SJCRH30 (cell line): ENCODE results near the gene CDH4. TPM values are rescaled to one million over a fixed set of nuclear protein-coding genes. Genes with fewer than 3 reads are reported as not detected.
"Not testable (repeated sequence)": the region's sequence is repeated elsewhere in the genome, so short reads cannot be mapped to it uniquely, and the experiment has no call there.

Experiments
- DNase-seq, 2 experiments: peaks; one replicate each; pipeline ENCODE4 v3.0.0-alpha.2; 2015 to 2020
- H3K27ac ChIP-seq: fragments of 250-450 bp; sonication (Bioruptor Pico); 2 replicates; pipeline ENCODE4 v1.5.1; 2020; ENCODE audit warnings: mild to moderate bottlenecking, moderate library complexity
- H3K27me3 ChIP-seq: fragments of 250-450 bp; sonication (Bioruptor Pico); 2 replicates; pipeline ENCODE4 v1.5.1; 2020; ENCODE audit warnings: mild to moderate bottlenecking, moderate library complexity
- H3K36me3 ChIP-seq: fragments of 250-450 bp; sonication (Bioruptor Pico); 2 replicates; pipeline ENCODE4 v1.5.1; 2020; ENCODE audit warnings: mild to moderate bottlenecking, moderate library complexity
- H3K4me1 ChIP-seq: fragments of 250-450 bp; sonication (Bioruptor Pico); 2 replicates; pipeline ENCODE4 v1.5.1; 2020; ENCODE audit warnings: mild to moderate bottlenecking, moderate library complexity
- H3K4me3 ChIP-seq: fragments of 250-450 bp; sonication (Bioruptor Pico); 2 replicates; pipeline ENCODE4 v1.5.1; 2020; ENCODE audit warnings: mild to moderate bottlenecking, moderate library complexity
- H3K9me3 ChIP-seq: fragments of 250-450 bp; sonication (Bioruptor Pico); replicated peaks from 2 replicates; pipeline ENCODE4 v1.5.1; 2020; ENCODE audit warnings: mild to moderate bottlenecking, moderate library complexity
- total RNA-seq: library from RNA; depleted of rRNA; stranded (reverse); fragments of >200 nt; shearing (Covaris generic); gene quantifications from 2 replicates; pipeline ENCODE4 v1.2.3, GENCODE V29; 2014

Gene CDH4
- total RNA-seq, 1 experiment from 2014 or later, result 0.06 TPM

DNA sequence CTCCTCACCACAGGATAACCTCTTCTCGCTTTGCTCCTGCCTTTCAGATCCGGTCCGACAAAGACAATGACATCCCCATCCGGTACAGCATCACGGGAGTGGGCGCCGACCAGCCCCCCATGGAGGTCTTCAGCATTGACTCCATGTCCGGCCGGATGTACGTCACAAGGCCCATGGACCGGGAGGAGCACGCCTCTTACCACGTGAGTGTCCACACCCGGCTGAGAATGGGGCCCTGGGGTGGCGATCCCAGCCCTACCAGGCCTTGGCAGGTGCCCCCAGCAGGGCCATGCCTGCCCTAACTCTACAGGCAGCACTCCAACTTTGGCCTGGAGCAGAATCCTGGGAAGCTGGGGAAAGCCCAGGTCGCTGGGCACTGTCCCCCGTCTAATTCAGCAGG is 592.6 kb downstream of the CDH4 start:
- no peak overlapping the region for H3K4me3 ChIP-seq
- peaks cover 45% of the 10 kb centered on the region for H3K27me3 ChIP-seq
- no peak for DNase-seq
- H3K36me3 ChIP-seq, result no peaks in the 10 kb centered on the region
- H3K4me1 ChIP-seq, result no peaks in the 10 kb centered on the region
- no peaks in the 10 kb centered on the region for H3K9me3 ChIP-seq
- no peak overlapping the region for H3K27ac ChIP-seq

DNA sequence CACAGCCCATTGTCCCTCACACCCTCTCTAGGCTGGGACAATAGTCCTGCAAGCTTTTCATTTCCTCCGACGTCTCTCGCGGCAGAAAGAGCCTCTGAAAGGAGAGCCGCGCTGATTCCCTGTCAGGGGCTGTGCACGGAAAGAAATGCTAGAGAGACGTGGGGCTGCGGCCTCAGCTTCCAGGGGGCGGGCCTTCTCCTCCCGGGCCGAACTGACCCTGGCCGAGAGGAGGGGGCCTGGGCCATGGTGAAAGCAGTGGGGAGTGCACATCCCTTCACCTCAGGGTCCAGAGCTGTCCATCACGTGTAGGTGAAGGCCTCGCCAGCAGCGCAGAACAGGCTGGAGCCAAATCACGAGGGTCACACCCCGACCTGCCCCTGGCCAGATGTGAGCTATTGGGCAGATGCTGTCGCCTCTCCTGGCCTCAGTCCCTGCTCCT is 593.2 kb downstream of the CDH4 start:
- H3K4me3 ChIP-seq, result no peak overlapping the region
- peaks cover 52% of the 10 kb centered on the region for H3K27me3 ChIP-seq
- no peaks in the 10 kb centered on the region for H3K9me3 ChIP-seq
- no peaks in the 10 kb centered on the region for H3K4me1 ChIP-seq
- DNase-seq, result no peak
- no peaks in the 10 kb centered on the region for H3K36me3 ChIP-seq
- H3K27ac ChIP-seq, result no peak overlapping the region

DNA sequence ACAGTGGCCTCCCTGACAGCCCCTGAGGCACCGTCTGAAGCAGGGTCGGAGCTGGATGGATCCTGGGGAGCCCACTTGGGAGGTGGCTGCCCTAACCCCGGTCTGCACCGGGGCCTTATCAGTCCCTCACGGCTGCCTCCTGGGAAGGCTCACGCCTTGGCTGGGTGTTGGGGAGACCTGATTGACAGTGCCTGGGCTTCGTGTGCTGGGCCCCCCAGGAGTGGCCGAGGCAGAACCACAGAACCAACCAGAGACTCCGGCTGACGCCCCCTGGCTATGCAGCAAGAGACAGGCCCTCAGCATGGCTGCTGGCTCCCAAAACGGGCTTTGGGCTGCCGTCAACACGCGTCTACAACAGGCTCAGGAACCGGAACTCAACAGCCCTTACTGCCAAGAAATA is 594.0 kb downstream of the CDH4 start:
- no peak for DNase-seq
- Histone ChIP-seq H3K27me3 (peaks cover 60% of the 10 kb centered on the region), H3K4me1 (no peaks in the 10 kb centered on the region), H3K4me3 (no peak overlapping the region), H3K9me3 (no peaks in the 10 kb centered on the region), H3K27ac (no peak overlapping the region), H3K36me3 (no peaks in the 10 kb centered on the region)

DNA sequence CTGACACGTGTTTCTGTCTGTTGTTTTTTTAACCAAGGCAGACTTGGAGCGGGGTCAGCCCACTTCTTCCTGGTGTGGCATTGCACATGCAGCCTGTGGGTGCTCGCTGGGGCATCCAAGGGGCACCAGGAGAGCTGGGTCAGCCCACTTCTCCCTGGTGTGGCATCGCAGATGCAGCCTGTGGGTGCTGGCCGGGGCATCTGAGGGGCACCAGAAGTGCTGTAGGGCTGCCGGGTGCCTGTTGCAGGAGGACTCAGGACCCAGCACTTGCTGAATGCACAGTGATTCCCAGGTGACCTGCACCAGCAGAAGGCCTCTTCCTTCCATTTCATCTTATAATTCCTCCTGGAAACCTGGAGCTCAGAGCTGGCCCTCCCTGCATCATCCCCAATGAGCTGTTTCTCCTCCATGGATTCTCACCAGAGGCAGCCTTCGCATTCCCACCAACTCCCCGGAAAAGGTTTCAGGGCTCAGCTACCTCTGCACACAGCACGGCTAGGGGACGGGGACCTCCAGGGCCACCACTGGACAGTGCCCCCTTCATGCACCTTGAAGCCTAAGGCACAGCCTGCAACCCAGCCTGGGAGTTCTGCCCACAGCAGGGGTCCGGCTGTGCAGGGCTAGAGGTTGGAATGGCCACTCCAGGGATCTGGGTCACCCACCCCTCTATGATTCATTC is 594.8 kb downstream of the CDH4 start:
- Histone ChIP-seq H3K27me3 (peaks cover 68% of the 10 kb centered on the region), H3K9me3 (no peaks in the 10 kb centered on the region), H3K27ac (no peak overlapping the region), H3K4me1 (no peaks in the 10 kb centered on the region), H3K4me3 (no peak overlapping the region), H3K36me3 (no peaks in the 10 kb centered on the region)
- DNase-seq, result no peak

DNA sequence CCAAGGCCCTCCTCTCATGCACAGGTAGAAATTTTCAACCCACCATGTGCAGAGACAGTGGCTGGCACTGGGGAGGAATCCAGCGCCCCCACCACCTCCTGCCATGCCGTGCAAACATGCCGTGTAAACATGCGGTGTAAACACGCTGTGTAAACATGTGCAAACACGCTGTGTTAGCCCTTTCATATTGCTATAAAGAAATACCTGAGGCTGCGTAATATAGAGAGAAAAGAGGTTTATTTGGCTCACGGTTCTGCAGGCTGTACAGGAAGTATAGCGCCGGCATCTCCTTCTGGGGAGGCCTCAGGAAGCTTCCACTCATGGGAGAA is 595.3 kb downstream of the CDH4 start:
- no peak for DNase-seq
- H3K27ac ChIP-seq, result no peak overlapping the region
- H3K9me3 ChIP-seq, result no peaks in the 10 kb centered on the region
- no peaks in the 10 kb centered on the region for H3K4me1 ChIP-seq
- no peak overlapping the region for H3K4me3 ChIP-seq
- H3K27me3 ChIP-seq, result peaks cover 73% of the 10 kb centered on the region
- no peaks in the 10 kb centered on the region for H3K36me3 ChIP-seq

DNA sequence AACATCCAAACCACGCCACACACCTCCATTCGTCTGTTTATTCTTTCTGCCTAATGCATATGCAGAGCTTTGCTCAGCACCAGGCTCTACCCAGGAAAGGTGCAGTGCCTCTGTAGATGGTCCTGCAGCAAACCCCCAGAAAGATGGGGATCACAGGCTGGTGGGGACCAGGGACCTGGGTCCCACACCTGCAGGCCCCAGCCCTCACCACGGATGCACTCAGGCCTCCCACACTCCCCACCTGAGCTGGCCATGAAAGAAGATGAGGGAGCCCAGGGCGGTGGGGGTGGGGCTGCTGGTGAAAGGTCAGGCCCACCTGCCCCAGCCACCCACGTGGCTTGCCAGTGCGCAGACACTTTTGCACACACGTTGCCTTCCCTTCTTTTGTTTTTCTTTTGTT is 595.9 kb downstream of the CDH4 start:
- no peak overlapping the region for H3K4me3 ChIP-seq
- no peak for DNase-seq
- no peaks in the 10 kb centered on the region for H3K4me1 ChIP-seq
- H3K36me3 ChIP-seq, result no peaks in the 10 kb centered on the region
- no peak overlapping the region for H3K27ac ChIP-seq
- H3K27me3 ChIP-seq, result peaks cover 71% of the 10 kb centered on the region
- no peaks in the 10 kb centered on the region for H3K9me3 ChIP-seq

DNA sequence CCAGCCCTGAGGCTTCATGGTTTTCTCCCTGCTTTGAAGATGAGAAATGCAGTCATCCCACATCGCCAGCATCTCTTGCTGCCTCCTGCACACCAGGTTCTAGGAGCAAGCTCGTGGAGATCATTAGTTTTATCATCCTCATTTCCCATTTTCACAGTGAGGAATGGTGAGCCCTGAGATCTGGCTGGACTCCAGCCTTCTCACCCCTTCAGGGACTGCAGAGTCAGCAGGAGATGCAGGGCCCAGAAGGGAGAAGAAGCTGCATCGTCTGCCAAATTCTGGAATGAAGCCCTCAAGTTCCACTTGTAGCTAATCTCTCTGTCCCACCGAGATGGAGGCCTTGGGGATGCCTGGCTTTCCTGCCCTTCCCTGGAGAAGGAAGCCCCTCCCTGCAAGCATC is 596.8 kb downstream of the CDH4 start:
- Histone ChIP-seq H3K9me3 (no peaks in the 10 kb centered on the region), H3K27me3 (peaks cover 71% of the 10 kb centered on the region), H3K36me3 (no peaks in the 10 kb centered on the region), H3K27ac (no peak overlapping the region), H3K4me3 (no peak overlapping the region), H3K4me1 (no peaks in the 10 kb centered on the region)
- DNase-seq, result no peak

DNA sequence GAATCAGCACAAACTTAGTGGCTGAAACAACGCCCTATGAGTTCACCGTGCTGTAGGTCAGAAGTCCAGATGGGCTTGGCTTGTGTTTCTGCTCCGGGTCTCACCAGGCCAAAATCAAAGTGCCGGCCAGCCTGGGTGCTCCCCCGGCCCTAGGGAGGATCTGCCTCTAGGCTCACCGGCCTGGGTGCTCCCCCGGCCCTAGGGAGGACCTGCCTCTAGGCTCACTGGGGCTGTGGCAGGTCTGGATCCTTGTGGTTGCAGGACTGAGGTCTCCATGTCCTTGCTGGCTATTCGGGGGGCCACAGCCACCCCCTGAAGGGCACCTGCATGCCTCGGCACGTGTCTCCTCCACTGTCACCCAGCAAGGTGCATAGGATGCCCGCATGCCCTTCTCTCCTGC is 597.3 kb downstream of the CDH4 start:
- Histone ChIP-seq H3K9me3 (no peaks in the 10 kb centered on the region), H3K27ac (no peak overlapping the region), H3K4me3 (no peak overlapping the region), H3K4me1 (no peaks in the 10 kb centered on the region), H3K27me3 (peaks cover 69% of the 10 kb centered on the region), H3K36me3 (no peaks in the 10 kb centered on the region)
- DNase-seq, result no peak

DNA sequence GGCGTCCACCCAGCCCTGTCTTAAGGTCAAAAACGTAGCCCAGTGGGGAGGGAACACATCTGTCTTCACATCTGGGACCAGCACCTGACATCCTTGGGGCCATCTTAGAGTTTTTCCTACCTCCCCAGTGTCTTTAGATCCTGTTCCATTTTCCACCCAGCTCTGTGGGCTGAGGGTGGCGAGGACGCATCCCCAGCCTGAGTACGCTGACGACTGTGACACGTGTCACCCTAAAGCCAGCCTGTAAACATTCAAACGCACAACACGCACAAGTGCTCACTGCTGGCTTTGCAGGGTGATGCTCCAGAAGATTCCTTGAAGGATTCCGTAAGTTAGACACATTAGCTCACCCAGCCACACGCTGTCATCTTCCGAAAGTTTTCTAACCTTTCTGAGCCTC is 597.8 kb downstream of the CDH4 start:
- Histone ChIP-seq H3K4me1 (no peaks in the 10 kb centered on the region), H3K4me3 (no peak overlapping the region), H3K9me3 (no peaks in the 10 kb centered on the region), H3K36me3 (no peaks in the 10 kb centered on the region), H3K27me3 (peaks cover 65% of the 10 kb centered on the region), H3K27ac (no peak overlapping the region)
- no peak for DNase-seq

DNA sequence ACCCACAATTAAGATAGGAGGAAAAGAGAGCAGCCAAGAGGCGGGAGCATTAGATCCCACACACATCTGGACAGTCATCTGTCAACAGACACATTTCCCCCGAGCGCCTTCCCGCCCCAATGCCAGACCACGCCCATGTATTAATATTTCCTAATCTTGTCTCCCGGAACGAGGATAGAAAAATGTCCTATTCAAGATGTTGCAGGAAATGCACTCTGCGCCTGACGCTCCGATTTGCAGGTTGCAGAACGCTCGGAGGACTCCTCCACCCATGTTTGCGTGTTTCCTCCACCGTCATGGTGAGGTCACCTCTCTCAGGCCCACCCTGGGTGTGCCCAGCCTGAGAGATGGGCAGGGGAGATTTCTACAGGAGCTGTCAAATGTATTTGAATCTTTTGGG is 598.4 kb downstream of the CDH4 start:
- Histone ChIP-seq H3K27me3 (peaks cover 62% of the 10 kb centered on the region), H3K9me3 (no peaks in the 10 kb centered on the region), H3K36me3 (no peaks in the 10 kb centered on the region), H3K4me3 (no peak overlapping the region), H3K4me1 (no peaks in the 10 kb centered on the region), H3K27ac (no peak overlapping the region)
- no peak for DNase-seq

DNA sequence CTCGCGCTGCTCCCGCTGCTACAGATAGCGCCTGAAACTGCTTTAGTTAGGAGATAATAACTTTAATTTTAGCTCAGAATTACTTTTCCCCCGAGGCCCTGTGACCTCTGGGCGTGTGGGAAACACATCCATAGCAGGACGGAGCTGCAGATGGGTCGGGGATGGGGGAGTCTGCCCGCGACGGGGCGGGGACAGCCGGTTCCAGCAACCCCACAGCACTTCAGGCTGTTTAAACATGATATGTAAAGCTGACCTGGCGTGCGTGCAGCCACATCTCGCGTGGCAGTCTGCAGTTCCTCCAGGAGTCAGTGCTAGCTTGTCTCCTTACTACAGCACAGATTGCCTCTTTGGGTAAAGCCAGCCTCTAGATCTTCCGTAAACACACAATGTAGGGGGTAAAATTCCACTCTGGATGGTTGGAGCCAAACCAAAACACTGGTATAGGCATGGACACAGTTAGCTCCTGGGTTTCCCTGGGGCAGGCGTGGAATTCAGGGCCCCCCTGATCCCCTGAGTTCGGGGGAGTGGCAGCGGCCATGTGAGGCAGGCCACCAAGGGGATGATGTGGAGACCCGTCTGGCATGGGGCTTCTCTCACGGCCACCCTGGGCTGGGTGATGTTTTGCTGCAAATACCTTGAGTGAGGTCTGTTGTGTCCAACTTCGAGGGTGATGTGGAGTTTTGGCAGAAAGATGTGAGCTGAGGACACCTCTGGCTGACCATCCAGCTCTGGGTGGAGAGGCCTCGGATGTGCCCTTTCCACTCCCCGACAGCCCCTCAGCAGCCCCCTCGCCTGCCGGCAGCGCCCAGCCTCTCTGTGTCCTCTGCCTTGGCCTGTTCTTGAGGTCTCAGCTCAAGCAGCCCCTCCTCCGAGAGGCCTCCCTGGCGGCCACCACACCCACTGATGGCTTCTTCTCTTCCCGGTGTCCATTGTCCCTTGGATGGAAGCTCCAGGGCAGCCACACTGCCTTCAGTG is 599.2 kb downstream of the CDH4 start:
- H3K27me3 ChIP-seq, result peaks cover 61% of the 10 kb centered on the region
- no peak overlapping the region for H3K27ac ChIP-seq
- H3K4me3 ChIP-seq, result no peak overlapping the region
- no peaks in the 10 kb centered on the region for H3K4me1 ChIP-seq
- no peaks in the 10 kb centered on the region for H3K9me3 ChIP-seq
- no peak for DNase-seq
- no peaks in the 10 kb centered on the region for H3K36me3 ChIP-seq

DNA sequence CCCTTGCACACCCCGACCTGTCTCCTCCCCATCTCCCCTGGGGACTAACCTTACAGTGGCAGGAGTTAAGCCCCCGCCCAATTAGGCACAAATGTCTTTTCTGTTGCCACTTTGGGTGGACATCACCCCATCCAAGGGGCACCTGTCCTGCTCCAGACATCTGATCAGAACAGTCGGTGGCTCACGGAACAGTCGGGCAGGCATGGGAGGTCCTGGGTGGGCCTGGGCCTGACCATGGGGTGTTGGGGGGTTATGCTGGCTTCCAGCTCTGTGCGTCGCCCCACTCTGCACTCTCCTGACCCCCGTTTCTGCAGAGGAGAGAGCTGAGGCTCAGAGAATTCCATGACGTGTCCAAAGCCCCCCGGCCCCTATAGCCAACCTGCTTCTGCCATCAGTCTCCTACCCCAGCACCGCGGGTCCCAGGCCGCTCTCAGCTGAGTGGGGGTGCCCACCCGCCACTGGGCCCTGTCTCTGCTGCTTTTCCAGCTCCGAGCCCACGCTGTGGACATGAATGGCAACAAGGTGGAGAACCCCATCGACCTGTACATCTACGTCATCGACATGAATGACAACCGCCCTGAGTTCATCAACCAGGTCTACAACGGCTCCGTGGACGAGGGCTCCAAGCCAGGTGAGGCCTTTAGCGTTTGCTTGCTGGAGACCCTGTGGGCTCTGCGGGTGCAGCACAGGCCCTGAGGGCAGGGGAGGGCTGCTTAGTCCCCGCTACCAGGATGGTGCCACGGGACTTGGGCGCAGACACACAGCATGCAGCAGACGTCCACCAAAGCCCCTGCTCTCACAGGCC is 600.4 kb downstream of the CDH4 start:
- H3K36me3 ChIP-seq, result no peaks in the 10 kb centered on the region
- DNase-seq, result no peak

DNA sequence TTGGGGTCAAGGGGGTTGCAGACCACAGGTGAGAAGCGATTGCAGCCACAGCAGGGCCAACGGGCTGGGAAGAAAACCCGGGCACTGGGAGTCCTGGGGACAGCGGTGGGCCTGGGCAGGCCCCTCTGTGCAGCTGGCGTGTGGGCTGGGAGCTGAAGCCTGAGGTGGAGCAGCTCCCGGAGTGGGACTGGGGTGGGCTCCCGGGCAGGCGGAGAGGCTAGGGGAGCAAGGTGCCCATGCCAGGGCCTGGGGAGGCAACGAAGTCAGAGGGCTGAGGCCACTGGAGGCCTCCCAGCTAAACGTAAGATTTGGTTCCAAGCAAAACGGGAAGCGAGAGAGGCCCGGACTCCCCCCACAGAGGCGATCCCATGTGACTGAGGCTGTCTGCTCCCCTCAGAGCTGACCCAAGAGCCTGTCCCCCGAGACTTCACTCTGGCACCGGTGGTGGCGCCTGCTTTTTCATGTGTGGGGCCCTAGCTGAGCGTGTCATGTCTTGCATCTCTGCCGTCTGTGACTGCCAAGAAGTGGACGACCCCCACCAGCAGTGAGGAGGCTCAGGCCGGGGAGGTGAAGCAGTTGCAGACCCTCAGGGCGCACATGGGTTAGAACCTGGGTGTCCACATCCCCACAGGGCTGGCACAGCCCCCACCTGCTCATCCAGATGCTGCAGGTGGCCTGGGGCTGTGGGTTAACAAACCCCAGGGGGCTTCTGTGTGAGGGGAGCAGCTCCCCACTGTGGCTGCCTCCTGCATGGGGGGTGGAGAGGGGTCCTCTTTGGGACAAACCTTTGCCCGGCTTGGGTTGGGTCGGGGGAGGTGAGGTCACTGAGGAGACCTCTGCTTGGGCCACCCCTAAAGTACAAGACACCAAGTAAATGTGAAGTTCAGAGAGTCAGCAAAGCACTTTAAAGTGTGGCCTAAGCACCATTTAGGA is 601.3 kb downstream of the CDH4 start:
- Histone ChIP-seq H3K36me3 (no peaks in the 10 kb centered on the region), H3K4me1 (no peaks in the 10 kb centered on the region), H3K27ac (no peak overlapping the region), H3K9me3 (no peaks in the 10 kb centered on the region), H3K4me3 (no peak overlapping the region), H3K27me3 (peaks cover 57% of the 10 kb centered on the region)
- no peak for DNase-seq

More for the DNA sequence above, 600.4 kb downstream of the CDH4 start:
- Histone ChIP-seq H3K9me3 (no peaks in the 10 kb centered on the region), H3K27me3 (peaks cover 55% of the 10 kb centered on the region), H3K4me3 (no peak overlapping the region), H3K4me1 (no peaks in the 10 kb centered on the region), H3K27ac (no peak overlapping the region)

DNA sequence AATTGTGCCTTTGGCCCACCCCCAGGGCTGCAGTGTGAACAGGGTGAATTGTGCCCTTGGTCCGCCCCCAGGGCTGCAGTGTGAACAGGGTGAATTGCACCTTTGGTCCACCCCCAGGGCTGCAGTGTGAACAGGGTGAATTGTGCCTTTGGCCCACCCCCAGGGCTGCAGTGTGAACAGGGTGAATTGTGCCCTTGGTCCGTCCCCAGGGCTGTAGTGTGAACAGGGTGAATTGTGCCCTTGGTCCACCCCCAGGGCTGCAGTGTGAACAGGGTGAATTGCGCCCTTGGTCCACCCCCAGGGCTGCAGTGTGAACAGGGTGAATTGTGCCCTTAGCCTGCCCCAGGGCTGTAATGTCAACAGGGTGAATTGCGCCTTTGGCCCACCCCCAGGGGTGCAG is 602.5 kb downstream of the CDH4 start:
- H3K27me3 ChIP-seq, result peaks cover 50% of the 10 kb centered on the region
- H3K27ac ChIP-seq, H3K36me3 ChIP-seq: not testable (repeated sequence)

More for the DNA sequence above, 602.5 kb downstream of the CDH4 start:
- not testable (repeated sequence) for H3K4me1 ChIP-seq, DNase-seq, H3K4me3 ChIP-seq, H3K9me3 ChIP-seq
